HG03565 (cell line): Measurements from ENCODE around the gene MPRIP.
A peak's percentile ranks its signal among the peaks of the same experiment; 100 is the strongest.
"Not testable (repeated sequence)": the region's sequence is repeated elsewhere in the genome, so short reads cannot be mapped to it uniquely, and the experiment has no call there.

ENCODE experiments used
- ATAC-seq: cut with Tn5 transposase; IDR thresholded peaks from one replicate; pipeline ENCODE4 v1.9.1; 2021; ENCODE audit warnings: mild to moderate bottlenecking, moderate library complexity; ENCODE audit not compliant: unreplicated experiment

MPRIP gene

GRCh38 chr17:17042384-17042736 lies at the start of gene MPRIP:
MPRIP (plus strand) TSS chr17:17042457; CDS start chr17:17042849, 392 bp downstream.
- no peak for ATAC-seq

GRCh38 chr17:16994631-16995030 lies 47.6 kb upstream of the MPRIP start:
- no peak for ATAC-seq

DNA sequence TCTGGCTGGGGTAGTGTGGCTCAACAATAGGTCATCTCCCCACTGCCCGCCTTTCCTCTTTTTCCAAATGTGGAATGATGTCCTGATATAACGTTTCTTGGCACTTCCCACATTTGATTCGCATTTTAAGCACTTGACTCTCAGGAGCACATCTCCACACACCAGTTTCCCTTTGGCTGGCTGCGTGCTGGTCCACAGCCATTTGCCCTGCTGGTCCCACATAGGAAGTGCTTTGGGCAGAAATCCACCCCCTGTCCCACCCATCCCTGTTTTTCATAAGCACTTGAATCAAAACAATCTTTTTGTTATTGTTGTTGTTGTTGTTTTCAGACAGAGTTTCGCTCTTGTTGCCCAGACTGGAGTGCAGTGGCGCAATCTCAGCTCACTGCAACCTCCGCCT lies 46.3 kb upstream of the MPRIP start:
- no peak for ATAC-seq

DNA sequence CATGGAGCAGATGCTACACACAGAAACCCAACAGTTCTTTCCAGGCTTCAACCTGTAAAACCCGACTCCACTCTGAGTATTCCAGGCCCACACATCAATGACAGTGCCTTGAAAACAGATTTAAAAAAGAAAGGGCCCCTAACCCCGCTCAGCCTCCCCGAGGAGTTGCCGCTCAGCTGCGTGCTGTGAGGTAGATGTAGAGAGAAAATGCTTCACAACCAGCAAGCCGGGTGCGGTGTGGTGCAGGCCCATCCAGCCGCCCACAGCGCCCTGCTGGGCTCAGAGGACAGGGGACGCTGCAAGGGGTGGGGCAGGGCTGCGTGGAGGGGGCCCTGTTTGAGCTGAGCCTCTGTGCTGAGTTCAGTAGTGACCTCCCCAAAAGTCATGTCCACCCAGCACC lies 45.5 kb upstream of the MPRIP start:
- not testable (repeated sequence) for ATAC-seq

GRCh38 chr17:16997514-16998429 lies 44.5 kb upstream of the MPRIP start:
- ATAC-seq: peak; percentile 77

DNA sequence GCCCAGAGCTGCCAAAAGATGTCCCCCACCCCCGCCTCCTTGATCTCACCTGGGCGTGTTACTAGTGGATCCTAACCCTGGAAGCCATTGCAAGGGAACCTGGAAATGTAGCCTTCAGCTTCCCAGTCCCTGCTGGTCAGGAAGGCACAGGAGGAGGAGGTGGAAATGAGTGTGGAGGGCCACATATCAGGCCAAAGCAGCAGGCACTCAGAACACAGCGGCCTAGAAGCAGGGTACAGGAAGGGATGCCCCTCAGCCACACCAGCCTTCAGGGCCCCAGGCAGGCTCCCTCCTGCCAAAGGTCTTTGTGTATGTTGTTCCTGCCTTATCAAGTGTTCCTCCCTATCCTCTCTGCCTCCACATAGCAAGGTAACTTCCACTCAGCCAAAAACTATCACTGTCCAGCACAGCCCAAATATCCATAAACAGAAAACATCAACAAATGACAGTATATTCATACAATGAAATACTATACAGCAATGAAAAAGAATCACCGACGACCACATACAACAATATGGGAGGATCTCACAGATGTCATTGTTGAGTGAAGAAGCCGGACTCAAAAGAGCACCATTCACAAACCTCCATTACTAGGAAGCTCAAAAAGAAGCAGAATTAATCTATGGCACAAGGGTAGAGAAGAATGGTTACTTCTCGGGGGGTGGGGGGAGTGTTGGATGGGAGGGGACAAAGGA lies 42.2 kb upstream of the MPRIP start:
- ATAC-seq: no peak

DNA sequence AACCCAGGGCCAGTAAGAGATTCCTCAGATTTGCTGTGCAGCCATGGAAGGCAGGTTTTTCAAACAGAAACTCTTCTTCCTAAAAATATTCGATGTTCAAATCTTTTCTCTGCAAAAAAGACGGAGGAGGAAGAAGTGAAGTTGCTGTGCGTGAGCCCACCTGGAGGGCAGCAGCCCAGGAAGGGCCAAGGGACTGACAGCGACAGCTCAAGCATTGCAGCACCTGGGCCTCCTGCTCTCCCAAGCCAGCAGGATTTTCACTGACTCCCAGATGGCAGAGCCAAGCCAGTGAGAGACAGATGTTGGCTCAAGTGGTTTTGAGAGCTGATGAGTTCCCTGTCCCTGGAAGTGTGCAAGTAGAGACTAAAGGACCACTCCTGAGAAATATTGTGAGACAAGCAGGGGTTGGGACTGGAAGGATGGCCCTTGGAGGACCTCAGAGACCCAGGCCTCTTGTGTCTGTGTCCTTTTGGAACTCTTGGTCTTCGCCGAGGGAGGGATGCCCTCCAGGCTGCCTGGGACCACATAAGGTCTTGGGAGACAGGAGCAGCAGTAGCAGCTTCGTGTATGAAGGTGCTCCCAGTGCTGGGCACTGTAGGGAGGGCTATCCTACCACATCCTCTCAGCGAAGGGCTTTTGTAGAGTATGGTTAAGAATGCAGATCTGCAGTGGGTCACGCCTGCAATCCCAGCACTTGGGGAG lies 41.0 kb upstream of the MPRIP start:
- ATAC-seq: no peak

GRCh38 chr17:17001874-17002520 lies 40.3 kb upstream of the MPRIP start:
- ATAC-seq: no peak

DNA sequence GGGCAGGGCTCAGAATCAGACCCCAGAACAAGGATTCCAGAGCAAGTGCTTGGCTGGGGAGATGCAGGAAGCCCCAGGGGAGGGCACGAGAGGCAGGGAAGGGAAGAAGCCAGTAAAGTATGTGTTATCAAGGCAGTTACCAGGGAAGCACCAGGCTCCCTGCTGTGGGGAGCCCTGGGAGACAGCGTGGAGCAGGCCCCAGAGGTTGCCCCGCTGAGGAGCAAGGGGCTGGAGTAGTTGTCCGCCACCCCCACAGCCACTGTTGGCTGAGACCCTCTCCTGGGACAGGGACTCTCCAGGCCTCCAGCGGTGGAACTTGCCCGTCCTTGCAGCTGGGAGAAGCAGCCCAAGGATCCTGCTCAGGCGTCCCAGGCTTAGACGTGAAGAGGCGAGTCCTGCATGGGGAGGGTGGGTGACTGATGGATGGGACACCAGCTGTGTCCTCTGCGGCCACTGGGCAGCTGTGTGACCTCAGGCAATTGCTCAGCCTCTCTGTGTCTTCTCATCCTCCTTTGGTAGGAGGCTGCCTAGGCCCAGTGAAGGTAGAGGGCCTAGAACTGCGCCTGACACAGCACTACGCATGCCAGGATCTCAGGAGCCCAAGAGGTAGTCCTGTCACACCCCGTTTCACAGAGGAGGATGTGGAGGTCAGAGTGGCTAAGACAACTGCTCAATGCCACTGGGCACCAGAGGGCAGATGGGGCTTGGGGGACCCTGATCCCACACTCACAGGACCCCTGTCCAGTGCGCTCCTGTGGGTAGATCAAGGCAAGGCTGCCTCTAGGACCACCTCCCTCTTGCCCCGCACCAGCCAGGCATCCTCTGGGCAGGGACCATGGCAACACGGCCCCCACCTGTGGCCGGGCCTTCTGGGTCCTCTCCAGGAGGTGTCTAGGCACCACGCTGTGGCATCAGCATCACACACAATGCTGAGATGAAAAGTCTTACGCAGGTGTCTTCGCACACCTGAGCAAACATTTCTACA lies 39.2 kb upstream of the MPRIP start:
- ATAC-seq: not testable (repeated sequence)

DNA sequence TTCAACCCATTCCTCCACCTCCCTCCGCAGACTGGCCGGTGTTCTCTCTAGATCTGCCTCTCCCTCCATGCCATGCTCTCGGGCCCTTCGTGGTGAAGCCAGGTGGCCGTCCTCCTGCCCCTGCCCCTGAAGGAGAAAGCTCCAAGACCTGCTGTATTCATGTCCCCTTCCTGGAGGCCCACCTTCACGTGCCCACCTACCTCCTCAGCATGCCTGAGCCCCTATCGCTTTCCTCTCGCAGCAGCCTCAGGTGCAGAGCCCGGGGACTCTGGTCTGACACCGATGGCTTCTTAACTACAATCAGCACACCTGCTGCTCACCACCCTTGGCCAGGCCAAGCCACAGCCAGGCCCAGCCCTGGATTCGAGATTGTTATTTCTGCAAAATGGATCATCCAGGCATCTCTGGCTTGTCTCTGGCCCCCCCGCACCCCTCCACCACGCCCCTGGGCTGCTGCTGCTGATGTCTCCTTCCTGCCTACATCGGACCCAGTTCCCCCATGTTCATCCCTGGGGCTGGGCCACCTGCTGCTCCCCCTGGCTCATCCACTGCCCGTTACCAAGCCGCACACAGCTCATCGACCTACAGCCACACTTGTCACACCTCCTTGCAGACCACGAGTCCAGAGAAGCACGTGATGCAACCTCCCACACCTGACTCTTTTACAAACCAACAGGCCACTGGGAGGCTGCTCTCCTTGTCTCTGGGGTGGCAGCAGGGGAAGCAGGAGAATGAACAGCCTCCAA lies 37.8 kb upstream of the MPRIP start:
- ATAC-seq: no peak

GRCh38 chr17:17004997-17005614 lies 37.2 kb upstream of the MPRIP start:
- not testable (repeated sequence) for ATAC-seq

DNA sequence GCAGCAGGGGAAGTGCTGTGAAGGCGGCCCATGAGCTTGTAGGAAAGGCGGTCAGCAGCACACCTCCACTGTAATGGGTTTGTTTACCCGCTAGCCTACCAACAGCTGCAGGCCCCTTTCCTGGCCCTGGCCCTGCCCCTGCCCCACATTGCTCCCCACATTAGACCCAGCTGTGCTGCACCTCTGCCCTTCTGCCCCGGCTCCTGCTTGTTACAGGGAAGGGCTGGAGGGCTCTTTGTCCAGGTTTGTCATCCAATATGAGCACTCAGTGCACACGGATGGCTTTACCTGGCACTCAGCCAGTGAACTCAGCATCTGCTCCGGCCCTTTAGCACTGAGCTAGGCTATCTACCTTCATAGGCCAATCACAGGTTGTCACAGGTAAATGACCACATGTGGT lies 34.4 kb upstream of the MPRIP start:
- not testable (repeated sequence) for ATAC-seq

- ATAC-seq: not testable (repeated sequence)
Measured at GRCh38 chr17:17008621-17009397, 33.4 kb upstream of the MPRIP start.

DNA sequence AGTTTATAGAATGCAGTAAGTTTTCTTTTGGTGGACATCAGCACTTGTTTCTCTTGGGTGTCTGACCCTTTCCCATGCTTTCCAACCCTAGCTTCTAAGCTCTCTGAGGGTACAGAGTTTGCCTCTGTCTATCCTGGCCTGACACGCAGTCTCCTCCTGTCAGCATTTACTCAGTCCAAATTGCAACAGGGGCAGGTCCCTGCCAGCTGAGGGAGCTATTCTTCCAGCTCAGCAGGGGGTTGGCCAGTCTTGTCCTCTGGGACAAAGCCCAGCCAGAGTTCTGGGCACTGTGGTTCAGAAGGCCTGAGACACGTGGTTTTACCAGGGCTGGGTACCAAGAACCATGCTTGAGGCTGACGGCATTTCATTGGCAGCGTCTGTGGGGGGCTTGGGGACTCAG lies 32.3 kb upstream of the MPRIP start:
- ATAC-seq: not testable (repeated sequence)

DNA sequence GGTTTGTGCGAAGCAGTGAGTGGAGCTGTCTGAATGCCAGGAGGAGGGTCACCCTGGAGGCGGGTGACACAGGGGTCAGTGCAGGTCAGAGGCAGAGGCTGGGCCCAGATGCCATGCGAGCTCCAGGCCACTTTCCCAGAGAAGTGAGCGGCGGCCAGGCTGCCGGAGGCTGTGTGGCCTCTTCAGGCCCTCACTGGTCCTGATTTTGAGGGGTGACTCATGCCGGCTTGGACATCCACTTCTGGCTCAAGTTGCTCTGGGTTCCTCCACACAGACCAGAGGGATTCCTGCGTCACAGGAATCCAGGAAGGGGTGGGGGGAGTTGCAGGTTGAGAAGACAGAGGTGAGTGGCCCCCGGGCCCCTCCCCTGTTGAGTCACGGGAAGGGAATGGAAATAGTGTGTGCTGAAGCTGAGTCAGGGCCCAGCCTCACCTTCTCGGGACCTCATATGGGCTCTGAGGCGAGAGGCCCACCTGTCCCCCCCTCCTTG lies 31.7 kb upstream of the MPRIP start:
- not testable (repeated sequence) for ATAC-seq

GRCh38 chr17:17011043-17011907 lies 31.0 kb upstream of the MPRIP start:
- not testable (repeated sequence) for ATAC-seq
